ENCODE measurements around the gene MAP1A. TPM values are rescaled to one million over a fixed set of nuclear protein-coding genes. Genes with fewer than 3 reads are reported as not detected.

Gene MAP1A
- total and polyA plus RNA-seq, 2 experiments from 2014 or later = 0.81 to 2.0 TPM

DNA sequence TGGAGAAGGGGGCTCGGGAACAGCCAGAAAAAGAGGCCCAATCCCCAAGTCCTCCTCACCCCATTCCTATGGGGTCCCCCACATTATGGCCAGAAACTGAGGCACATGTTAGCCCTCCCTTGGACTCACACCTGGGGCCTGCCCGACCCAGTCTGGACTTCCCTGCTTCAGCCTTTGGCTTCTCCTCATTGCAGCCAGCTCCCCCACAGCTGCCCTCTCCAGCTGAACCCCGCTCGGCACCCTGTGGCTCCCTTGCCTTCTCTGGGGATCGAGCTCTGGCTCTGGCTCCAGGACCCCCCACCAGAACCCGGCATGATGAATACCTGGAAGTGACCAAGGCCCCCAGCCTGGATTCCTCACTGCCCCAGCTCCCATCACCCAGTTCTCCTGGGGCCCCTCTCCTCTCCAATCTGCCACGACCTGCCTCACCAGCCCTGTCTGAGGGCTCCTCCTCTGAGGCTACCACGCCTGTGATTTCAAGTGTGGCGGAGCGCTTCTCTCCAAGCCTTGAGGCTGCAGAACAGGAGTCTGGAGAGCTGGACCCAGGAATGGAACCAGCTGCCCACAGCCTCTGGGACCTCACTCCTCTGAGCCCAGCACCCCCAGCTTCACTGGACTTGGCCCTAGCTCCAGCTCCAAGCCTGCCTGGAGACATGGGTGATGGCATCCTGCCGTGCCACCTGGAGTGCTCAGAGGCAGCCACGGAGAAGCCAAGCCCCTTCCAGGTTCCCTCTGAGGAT, 10.6 kb downstream of the MAP1A start:
- no peaks in the 10 kb centered on the region for H3K27me3 ChIP-seq (ENCODE audit: insufficient read depth)
- H3K4me1 Mint-ChIP-seq = peaks cover 28% of the 10 kb centered on the region
- no peaks in the 10 kb centered on the region for H3F3A ChIP-seq (replicated peaks; ENCODE audit: low read depth)
- peaks cover 9% of the 10 kb centered on the region for H3K27me3 Mint-ChIP-seq (ENCODE audit: insufficient read depth, low read depth, poor library complexity)
- H2AFZ ChIP-seq = no peak overlapping the region
- H4K20me1 ChIP-seq (replicated peaks; ENCODE audit: insufficient read depth) = no peaks in the 10 kb centered on the region
- H3K9me2 ChIP-seq (ENCODE audit: insufficient read depth) = no peaks in the 10 kb centered on the region
- peaks cover 8% of the 10 kb centered on the region; the same call in 1 of the 2 replicates for H3K4me1 ChIP-seq (ENCODE audit: insufficient read depth)
- H3K4me3 Mint-ChIP-seq = no peak overlapping the region
- H3K27ac ChIP-seq (ENCODE audit: low read depth) = no peak overlapping the region
- TF ChIP-seq, protein P1, sequence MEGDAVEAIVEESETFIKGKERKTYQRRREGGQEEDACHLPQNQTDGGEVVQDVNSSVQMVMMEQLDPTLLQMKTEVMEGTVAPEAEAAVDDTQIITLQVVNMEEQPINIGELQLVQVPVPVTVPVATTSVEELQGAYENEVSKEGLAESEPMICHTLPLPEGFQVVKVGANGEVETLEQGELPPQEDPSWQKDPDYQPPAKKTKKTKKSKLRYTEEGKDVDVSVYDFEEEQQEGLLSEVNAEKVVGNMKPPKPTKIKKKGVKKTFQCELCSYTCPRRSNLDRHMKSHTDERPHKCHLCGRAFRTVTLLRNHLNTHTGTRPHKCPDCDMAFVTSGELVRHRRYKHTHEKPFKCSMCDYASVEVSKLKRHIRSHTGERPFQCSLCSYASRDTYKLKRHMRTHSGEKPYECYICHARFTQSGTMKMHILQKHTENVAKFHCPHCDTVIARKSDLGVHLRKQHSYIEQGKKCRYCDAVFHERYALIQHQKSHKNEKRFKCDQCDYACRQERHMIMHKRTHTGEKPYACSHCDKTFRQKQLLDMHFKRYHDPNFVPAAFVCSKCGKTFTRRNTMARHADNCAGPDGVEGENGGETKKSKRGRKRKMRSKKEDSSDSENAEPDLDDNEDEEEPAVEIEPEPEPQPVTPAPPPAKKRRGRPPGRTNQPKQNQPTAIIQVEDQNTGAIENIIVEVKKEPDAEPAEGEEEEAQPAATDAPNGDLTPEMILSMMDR (conservative IDR thresholded peaks at IDR 0.05; ENCODE audit: low read depth in 2 of 2) = no peak
- no peak for TF ChIP-seq NANOG (IDR thresholded peaks at IDR 0.05; ENCODE audit: borderline replicate concordance)
- TF ChIP-seq, protein P2, sequence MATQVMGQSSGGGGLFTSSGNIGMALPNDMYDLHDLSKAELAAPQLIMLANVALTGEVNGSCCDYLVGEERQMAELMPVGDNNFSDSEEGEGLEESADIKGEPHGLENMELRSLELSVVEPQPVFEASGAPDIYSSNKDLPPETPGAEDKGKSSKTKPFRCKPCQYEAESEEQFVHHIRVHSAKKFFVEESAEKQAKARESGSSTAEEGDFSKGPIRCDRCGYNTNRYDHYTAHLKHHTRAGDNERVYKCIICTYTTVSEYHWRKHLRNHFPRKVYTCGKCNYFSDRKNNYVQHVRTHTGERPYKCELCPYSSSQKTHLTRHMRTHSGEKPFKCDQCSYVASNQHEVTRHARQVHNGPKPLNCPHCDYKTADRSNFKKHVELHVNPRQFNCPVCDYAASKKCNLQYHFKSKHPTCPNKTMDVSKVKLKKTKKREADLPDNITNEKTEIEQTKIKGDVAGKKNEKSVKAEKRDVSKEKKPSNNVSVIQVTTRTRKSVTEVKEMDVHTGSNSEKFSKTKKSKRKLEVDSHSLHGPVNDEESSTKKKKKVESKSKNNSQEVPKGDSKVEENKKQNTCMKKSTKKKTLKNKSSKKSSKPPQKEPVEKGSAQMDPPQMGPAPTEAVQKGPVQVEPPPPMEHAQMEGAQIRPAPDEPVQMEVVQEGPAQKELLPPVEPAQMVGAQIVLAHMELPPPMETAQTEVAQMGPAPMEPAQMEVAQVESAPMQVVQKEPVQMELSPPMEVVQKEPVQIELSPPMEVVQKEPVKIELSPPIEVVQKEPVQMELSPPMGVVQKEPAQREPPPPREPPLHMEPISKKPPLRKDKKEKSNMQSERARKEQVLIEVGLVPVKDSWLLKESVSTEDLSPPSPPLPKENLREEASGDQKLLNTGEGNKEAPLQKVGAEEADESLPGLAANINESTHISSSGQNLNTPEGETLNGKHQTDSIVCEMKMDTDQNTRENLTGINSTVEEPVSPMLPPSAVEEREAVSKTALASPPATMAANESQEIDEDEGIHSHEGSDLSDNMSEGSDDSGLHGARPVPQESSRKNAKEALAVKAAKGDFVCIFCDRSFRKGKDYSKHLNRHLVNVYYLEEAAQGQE (IDR thresholded peaks at IDR 0.05; ENCODE audit: unreplicated experiment) = no peak
- no peak for TF ChIP-seq JUNB (IDR thresholded peaks at IDR 0.05; ENCODE audit: unreplicated experiment)
- no peak for TF ChIP-seq CREB1 (CRISPR knock-in tag; IDR thresholded peaks at IDR 0.05; ENCODE audit: low read depth)
- TF ChIP-seq, protein P3, sequence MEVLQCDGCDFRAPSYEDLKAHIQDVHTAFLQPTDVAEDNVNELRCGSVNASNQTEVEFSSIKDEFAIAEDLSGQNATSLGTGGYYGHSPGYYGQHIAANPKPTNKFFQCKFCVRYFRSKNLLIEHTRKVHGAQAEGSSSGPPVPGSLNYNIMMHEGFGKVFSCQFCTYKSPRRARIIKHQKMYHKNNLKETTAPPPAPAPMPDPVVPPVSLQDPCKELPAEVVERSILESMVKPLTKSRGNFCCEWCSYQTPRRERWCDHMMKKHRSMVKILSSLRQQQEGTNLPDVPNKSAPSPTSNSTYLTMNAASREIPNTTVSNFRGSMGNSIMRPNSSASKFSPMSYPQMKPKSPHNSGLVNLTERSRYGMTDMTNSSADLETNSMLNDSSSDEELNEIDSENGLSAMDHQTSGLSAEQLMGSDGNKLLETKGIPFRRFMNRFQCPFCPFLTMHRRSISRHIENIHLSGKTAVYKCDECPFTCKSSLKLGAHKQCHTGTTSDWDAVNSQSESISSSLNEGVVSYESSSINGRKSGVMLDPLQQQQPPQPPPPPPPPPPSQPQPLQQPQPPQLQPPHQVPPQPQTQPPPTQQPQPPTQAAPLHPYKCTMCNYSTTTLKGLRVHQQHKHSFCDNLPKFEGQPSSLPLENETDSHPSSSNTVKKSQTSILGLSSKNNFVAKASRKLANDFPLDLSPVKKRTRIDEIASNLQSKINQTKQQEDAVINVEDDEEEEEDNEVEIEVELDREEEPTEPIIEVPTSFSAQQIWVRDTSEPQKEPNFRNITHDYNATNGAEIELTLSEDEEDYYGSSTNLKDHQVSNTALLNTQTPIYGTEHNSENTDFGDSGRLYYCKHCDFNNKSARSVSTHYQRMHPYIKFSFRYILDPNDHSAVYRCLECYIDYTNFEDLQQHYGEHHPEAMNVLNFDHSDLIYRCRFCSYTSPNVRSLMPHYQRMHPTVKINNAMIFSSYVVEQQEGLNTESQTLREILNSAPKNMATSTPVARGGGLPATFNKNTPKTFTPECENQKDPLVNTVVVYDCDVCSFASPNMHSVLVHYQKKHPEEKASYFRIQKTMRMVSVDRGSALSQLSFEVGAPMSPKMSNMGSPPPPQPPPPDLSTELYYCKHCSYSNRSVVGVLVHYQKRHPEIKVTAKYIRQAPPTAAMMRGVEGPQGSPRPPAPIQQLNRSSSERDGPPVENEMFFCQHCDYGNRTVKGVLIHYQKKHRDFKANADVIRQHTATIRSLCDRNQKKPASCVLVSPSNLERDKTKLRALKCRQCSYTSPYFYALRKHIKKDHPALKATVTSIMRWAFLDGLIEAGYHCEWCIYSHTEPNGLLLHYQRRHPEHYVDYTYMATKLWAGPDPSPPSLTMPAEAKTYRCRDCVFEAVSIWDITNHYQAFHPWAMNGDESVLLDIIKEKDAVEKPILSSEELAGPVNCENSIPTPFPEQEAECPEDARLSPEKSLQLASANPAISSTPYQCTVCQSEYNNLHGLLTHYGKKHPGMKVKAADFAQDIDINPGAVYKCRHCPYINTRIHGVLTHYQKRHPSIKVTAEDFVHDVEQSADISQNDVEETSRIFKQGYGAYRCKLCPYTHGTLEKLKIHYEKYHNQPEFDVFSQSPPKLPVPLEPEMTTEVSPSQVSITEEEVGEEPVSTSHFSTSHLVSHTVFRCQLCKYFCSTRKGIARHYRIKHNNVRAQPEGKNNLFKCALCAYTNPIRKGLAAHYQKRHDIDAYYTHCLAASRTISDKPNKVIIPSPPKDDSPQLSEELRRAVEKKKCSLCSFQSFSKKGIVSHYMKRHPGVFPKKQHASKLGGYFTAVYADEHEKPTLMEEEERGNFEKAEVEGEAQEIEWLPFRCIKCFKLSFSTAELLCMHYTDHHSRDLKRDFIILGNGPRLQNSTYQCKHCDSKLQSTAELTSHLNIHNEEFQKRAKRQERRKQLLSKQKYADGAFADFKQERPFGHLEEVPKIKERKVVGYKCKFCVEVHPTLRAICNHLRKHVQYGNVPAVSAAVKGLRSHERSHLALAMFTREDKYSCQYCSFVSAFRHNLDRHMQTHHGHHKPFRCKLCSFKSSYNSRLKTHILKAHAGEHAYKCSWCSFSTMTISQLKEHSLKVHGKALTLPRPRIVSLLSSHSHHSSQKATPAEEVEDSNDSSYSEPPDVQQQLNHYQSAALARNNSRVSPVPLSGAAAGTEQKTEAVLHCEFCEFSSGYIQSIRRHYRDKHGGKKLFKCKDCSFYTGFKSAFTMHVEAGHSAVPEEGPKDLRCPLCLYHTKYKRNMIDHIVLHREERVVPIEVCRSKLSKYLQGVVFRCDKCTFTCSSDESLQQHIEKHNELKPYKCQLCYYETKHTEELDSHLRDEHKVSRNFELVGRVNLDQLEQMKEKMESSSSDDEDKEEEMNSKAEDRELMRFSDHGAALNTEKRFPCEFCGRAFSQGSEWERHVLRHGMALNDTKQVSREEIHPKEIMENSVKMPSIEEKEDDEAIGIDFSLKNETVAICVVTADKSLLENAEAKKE (CRISPR knock-in tag; IDR thresholded peaks at IDR 0.05) = no peak
- no peak for TF ChIP-seq POLR2AphosphoS5 (IDR thresholded peaks at IDR 0.05; ENCODE audit: low read depth)
- TF ChIP-seq ZNF331 (CRISPR knock-in tag; IDR thresholded peaks at IDR 0.05; ENCODE audit: low read depth) = no peak
- DNase-seq (ENCODE audit: low spot score) = no peak
- H3K27ac Mint-ChIP-seq = no peak overlapping the region
- peaks cover 18% of the 10 kb centered on the region for H3K9me3 Mint-ChIP-seq
- ATAC-seq = no peak
- H3K4me2 ChIP-seq = no peak overlapping the region
- no peaks in the 10 kb centered on the region for H3K79me2 ChIP-seq (replicated peaks; ENCODE audit: insufficient read depth)
- no peaks in the 10 kb centered on the region for H3K36me3 ChIP-seq (ENCODE audit: insufficient read depth)
- H3K36me3 Mint-ChIP-seq (ENCODE audit: low read depth) = peaks cover 26% of the 10 kb centered on the region
- H3K4me3 ChIP-seq = no peak overlapping the region
